ENCODE measurements around the gene ANKRD17.

DNA sequence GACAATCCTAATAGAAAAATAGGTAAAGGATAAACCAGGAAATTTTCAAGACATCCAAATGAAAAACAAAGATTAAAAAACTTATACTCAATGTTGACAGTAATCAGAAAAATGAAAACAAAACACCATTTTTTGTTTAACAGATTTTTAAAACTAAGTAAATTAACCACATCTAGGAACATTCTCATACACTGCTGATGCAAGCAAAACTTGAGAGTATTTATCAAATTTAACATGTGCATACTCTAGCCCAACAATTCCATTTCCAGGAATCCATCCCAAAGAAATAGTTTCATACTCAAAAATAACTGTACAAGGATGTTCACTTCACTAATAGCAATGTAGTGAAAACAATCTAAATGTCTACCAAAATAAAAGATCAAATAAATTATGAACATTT lies 11.5 kb downstream of the ANKRD17 start:
- TF ChIP-seq CTCF (IDR thresholded peaks at IDR 0.05) (no peak), POLR2AphosphoS5 (IDR thresholded peaks at IDR 0.05) (no peak)

Data from sigmoid colon (tissue), 4 donors.